Heart left ventricle (tissue), 13 donors: ENCODE measurements around the gene ITSN1.

ENCODE experiments used
- CTCF ChIP-seq, 12 donors: fragments of 200-600 bp; sonication (generic) in 4 of 12; IDR thresholded peaks; one replicate each; pipeline versions ENCODE4 v1.5.0 to v1.8.0; 2018 to 2022; ENCODE audit warnings: antibody characterized with exemption in 12 of 12, mild to moderate bottlenecking in 5 of 12
- POLR2A ChIP-seq, 2 donors: fragments of 450-650 bp; IDR thresholded peaks; one replicate each; pipeline ENCODE4 v1.6.1; 2017; ENCODE audit warnings: antibody characterized with exemption in 2 of 2, mild to moderate bottlenecking in 2 of 2, moderate library complexity in 2 of 2
- donor health status: ischemic (EF 13 %, LVEDD 7.1; RV severe dilation, severe dysfunction).
- donor health status: DM: no; HTN: yes; CAD: no.
- donor health status: DM: no; HTN: no; CAD: no.
- donor health status: ischemic (EF 25% LVEDD 6.9; RV normal size, moderate dysfunction).
- donor health status: ischemic (EF 25% LVEDD 5.7; RV mildly dilated, moderate dysfunction).
- donor health status: ischemic (EF 35%, LVEDD 5.7; RV mildly dilated, moderate dysfunction).
- donor health status: nonischemic (EF 11% LVEDD 7.7; RV severe dilation, severe dysfunction).
- donor health status: DM: yes; HTN: yes; CAD: no.
- donor health status: PGD.
- donor health status: ischemic (EF 29% LVEDD 5.4; RV normal size, mild dysfunction).
- donor health status: nonischemic (EF 23%, LVEDD 6.1; RV moderate dilation, normal function).

GRCh38 chr21:33794596-33794995 lies 152.3 kb downstream of the ITSN1 start:
- TF ChIP-seq CTCF (IDR thresholded peaks at IDR 0.05) (no peak), POLR2A (IDR thresholded peaks at IDR 0.05) (no peak)
